ENCODE measurements around the gene SELE.

Gene SELE

GRCh38 chr1:169681140-169681539, 52.7 kb downstream of the SELE start:
- DNase-seq (ENCODE audit: low spot score): no peak

GRCh38 chr1:169680377-169681019, 53.4 kb downstream of the SELE start:
- DNase-seq (ENCODE audit: low spot score): no peak

DNA sequence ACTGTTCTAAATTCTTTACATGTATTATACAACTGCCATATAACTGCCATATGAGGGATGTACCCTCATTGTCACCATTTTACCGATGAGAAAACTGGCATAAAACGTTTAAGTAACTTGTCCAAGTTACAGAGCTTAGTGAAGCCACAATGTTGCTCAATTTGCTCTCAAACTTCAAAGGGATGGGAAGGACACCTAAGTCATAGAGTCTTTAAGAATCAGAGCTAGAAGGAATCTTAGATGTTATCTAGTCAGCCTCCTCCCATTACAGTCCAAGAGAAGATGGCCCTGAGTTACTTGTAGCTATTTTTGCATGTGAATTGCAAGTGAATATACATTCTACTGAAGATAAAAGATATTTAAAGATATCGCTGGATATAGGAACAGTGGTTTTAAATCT, 54.2 kb downstream of the SELE start:
- no peak for DNase-seq (ENCODE audit: low spot score)

GRCh38 chr1:169676001-169676400, 57.9 kb downstream of the SELE start:
- no peak for DNase-seq (ENCODE audit: low spot score)
